ENCODE results near the gene ZFHX3.

DNA sequence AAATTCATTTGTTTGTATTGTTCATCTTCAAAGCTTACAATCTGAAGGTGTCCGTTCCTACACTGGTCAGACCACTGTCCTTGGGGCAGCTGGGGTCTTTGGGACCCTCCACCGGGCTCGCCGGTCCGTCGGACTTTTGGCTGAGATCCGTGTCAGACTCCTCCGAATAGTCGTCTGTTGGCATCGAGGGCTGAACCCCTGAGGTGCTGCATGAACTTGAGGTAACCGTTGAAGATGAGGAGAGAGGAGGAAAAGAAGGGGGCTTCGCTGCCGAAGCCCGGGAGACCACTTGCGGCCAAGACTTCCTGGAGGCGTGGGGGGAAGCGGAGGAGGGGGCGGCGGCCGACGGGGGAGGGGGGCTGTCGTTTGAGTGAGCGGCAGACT lies 260.8 kb downstream of the ZFHX3 start:
- TF ChIP-seq, protein P1, sequence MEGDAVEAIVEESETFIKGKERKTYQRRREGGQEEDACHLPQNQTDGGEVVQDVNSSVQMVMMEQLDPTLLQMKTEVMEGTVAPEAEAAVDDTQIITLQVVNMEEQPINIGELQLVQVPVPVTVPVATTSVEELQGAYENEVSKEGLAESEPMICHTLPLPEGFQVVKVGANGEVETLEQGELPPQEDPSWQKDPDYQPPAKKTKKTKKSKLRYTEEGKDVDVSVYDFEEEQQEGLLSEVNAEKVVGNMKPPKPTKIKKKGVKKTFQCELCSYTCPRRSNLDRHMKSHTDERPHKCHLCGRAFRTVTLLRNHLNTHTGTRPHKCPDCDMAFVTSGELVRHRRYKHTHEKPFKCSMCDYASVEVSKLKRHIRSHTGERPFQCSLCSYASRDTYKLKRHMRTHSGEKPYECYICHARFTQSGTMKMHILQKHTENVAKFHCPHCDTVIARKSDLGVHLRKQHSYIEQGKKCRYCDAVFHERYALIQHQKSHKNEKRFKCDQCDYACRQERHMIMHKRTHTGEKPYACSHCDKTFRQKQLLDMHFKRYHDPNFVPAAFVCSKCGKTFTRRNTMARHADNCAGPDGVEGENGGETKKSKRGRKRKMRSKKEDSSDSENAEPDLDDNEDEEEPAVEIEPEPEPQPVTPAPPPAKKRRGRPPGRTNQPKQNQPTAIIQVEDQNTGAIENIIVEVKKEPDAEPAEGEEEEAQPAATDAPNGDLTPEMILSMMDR (IDR thresholded peaks at IDR 0.05) = no peak
- TF ChIP-seq POLR2A (IDR thresholded peaks at IDR 0.05) = no peak

All from tibial nerve (tissue), 3 donors.